ENCODE measurements around the gene DDT.
"Not testable (repeated sequence)": the region's sequence is repeated elsewhere in the genome, so short reads cannot be mapped to it uniquely, and the experiment has no call there.

- not testable (repeated sequence) for TF ChIP-seq CTCF (IDR thresholded peaks at IDR 0.05; ENCODE audit: low read depth, low read length, missing input control); TAF1 (conservative IDR thresholded peaks at IDR 0.05); REST (IDR thresholded peaks at IDR 0.05); JUND (IDR thresholded peaks at IDR 0.05); GABPA (IDR thresholded peaks at IDR 0.05 in 1 of 2, conservative IDR thresholded peaks at IDR 0.05 in 1 of 2); YY1 (IDR thresholded peaks at IDR 0.05); RAD21 (IDR thresholded peaks at IDR 0.05); HNF4A (conservative IDR thresholded peaks at IDR 0.05); MAX (IDR thresholded peaks at IDR 0.05)
Measured at GRCh38 chr22:23977304-23977703, 3.1 kb upstream of the DDT start.

Measured in liver (tissue), 3 donors.